Stimulated activated CD4-positive, alpha-beta T cell treated with anti-CD3 and anti-CD28 coated beads, Interleukin-1b, Interleukin-23, amount 100 ng/mL, for 48 hours (primary cell): ENCODE measurements around the gene CUX1.
"Not testable (repeated sequence)": the region's sequence is repeated elsewhere in the genome, so short reads cannot be mapped to it uniquely, and the experiment has no call there.

Experiments used
- DNase-seq: peaks from one replicate; pipeline ENCODE4 v3.0.0-alpha.2; 2020

The CUX1 gene, protein sequence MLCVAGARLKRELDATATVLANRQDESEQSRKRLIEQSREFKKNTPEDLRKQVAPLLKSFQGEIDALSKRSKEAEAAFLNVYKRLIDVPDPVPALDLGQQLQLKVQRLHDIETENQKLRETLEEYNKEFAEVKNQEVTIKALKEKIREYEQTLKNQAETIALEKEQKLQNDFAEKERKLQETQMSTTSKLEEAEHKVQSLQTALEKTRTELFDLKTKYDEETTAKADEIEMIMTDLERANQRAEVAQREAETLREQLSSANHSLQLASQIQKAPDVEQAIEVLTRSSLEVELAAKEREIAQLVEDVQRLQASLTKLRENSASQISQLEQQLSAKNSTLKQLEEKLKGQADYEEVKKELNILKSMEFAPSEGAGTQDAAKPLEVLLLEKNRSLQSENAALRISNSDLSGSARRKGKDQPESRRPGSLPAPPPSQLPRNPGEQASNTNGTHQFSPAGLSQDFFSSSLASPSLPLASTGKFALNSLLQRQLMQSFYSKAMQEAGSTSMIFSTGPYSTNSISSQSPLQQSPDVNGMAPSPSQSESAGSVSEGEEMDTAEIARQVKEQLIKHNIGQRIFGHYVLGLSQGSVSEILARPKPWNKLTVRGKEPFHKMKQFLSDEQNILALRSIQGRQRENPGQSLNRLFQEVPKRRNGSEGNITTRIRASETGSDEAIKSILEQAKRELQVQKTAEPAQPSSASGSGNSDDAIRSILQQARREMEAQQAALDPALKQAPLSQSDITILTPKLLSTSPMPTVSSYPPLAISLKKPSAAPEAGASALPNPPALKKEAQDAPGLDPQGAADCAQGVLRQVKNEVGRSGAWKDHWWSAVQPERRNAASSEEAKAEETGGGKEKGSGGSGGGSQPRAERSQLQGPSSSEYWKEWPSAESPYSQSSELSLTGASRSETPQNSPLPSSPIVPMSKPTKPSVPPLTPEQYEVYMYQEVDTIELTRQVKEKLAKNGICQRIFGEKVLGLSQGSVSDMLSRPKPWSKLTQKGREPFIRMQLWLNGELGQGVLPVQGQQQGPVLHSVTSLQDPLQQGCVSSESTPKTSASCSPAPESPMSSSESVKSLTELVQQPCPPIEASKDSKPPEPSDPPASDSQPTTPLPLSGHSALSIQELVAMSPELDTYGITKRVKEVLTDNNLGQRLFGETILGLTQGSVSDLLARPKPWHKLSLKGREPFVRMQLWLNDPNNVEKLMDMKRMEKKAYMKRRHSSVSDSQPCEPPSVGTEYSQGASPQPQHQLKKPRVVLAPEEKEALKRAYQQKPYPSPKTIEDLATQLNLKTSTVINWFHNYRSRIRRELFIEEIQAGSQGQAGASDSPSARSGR (N-terminal part only)

DNA sequence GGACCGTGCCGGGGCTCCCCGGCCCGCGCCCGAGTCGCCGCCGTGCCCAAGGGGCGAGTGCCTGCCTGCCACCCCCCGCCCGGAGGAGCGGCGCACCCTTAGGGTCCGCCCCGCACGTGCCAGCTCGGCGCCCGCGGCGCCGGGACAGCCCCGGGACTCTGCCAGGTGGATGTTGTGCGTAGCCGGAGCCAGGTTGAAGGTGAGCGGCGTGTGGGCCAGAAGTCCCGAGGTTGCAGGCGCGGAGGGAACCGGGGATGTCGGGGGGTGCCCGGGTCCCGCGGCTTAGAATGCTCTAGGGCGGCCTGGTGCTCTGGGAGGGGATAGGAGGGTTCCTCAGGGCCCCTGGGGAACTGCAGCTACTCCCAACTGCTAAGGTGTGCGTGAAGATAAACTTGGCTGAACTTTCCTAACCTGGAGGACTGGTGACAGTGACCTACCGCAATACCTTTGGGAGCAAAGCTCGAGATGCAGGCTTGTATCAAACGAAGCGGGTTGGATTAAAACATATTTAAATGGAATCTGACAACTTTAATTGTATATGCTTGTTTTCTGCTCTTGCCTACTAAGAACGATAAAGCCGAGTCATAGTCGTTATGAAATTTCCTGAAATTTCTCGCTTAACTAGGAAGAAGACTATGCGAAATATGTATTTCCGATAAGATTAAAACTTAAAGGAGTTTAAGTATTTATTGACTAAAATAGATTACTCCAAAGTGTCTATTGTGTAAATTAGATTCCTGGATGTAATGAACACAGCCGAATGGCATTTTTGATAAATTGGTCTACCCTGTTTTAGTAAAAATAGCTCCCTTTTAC, at the start of gene CUX1:
CUX1 (plus strand) TSS at position 156 of the 816 bp plus-strand sequence; CDS start at position 170, 14 bp downstream.
- peak; percentile 13 for DNase-seq

DNA sequence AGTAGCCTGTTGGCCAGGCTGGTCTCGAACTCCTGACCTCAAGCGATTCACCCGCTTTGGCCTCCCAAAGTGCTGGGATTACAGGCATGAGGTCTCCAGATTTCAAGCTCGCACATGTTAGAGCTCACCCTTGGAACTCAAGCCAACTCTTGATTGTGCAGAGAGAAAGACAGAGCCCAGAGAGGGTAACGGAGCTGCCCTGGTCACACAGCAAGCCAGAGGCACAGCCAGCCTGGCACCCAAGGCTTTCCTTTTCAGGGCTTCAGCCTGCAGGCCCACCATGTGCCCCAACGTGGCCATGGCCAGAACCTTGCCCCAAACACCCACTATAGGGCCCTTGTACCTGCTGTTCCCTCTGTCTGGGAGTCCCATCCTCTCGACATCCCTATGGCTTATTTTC, 49.1 kb upstream of the CUX1 start:
- no peak for DNase-seq

DNA sequence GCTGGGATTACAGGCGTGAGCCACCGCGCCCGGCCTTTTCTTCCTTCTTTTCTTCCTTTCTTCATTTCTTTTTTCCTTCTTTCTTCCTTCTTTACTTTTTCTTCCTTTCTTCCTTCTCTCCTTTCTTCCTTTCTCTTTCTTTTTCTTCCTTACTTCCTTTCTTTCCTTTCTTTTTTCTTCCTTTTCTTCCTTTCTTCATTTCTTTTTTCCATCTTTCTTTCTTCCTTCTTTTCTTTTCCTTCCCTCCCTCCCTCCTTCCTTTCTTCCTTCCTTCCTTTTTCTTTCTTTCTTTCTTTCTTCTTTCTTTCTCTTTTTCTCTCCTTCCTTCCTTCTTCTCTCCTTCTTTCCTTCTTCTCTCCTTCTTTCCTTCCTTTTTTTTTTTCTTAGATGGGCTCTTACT, 47.0 kb upstream of the CUX1 start:
- no peak for DNase-seq

DNA sequence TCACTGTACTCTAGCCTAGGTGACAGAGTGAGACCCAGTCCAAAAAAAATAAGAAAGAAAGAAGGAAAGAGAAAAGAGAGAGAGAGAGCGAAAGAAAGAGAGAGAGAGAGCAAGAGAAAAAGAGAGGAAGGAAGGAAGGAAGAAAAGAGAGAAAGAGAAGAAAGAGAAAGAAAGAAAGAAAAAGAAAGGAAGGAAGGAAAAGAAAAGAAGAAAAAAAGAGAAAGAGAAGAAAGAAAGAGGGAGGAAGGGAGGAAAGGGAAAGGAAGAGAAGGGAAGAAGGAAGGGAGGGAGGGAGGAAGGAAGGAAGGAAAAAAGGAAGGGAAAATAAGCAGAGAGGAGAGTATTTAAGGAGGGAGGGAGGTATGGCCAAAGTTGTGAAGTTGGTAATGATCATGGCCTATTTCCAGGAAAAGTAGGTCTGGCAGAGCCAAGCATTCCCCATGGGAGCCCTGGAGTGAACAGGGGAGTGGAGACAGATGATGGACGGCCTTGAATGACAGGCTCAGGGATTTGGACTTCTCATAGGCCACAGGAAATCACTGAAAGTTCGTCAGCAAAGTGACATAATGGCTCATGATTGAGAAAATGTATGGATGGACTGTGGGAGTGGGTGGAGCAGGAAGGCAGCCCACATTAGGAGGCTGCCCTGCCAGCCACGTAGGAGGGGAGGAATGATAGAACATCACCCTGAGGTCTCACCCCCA, 44.8 kb upstream of the CUX1 start:
- DNase-seq: no peak

DNA sequence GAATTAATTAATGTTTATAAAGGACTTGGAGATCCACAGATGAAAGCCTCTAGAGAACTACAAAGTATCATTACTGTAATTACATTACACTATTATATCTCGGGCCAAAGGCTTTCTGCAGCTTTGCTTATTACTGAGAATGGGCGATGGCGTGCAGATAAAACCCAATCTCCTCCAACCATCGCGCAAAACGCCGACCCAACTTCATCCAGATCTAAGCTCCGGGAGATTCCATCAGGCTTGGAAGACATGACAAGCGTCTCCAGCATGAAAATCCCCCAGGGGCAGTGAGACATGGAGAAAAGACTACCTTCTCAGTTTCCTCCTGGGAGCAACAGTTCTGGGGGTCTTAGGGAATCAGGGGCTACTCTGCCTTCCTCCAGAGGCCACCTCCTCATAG, 42.2 kb upstream of the CUX1 start:
- no peak for DNase-seq

DNA sequence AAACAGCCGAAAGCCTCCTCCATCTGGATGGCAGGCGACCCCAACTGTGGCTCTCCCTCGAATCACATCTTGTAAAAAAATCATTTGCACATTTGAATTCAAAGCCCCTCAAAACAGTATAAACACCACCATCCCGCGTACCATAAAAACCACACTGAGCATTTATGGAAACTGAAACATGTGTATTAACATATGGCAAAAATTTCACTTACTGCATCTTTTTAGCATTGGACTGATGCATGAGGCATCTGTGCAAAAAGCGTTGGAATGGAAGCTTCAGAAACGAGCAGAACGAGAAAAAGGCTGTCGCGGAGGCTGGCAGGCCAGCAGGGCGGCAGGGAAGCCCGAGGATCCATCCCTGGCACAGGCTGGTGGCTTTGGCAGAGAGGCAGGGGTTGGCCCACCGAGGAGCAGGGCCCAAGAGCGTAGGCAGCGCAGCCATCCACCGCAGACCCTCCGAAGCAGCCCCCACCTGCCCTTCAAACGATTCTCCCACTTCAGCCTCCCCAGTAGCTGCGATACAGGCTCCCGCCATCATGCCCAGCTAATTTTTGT, 39.3 kb upstream of the CUX1 start:
- no peak for DNase-seq

DNA sequence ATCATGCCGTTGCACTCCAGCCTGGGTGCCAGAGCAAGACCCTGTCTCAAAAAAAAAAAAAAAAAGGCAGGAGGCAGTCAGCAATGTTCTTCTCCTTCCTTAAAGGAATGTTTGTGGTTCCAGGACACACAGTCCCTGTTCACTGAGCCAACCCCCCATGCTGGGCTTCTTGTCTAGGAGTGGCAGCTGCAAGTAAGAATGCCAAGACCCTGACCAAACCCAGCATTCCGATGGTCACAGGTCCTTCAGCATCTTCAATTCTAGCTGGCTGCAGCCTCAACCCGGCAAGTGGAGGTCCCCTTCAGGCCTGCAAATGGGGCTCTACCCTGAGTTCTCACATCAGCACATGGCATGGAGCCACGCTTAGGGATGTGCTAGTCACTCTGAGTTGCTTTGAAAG, 38.2 kb upstream of the CUX1 start:
- DNase-seq: no peak

DNA sequence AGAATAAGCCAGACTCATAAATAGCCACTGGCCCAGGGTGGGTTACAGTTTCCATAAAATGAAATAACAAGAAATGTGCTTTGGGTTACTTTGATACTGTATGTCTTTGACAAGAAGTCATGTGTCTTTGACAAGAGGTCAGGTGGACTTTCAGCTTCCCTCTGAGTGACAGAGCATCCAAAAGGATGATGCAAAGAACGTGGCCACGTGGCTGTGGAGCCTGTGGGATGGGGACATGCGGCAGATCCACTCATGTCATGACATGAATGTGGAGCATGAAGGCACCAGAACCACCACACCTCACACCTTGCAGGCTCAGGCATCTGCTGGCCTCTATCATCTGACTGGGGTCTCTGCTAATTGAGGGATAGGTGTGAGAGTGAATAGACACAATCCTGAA, 37.1 kb upstream of the CUX1 start:
- DNase-seq: no peak

DNA sequence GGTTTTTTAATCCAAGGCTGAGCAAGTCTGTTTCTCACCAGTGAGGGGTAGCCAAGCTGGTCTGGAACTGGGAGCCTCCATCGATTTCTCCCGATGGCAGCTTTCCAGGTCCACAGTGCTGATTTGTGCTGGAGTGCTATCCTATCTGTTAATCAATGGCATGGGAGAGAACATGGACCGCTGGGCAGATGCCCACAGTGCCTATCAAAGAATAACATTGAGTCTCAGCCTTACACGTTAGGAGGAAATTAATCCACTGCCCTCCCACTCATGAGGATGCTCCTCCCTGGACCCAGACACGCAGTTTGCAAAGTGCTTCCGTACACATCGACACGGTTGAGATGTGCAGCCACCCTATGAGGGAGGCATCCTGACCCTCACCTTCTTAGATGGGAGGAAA, 36.0 kb upstream of the CUX1 start:
- no peak for DNase-seq

DNA sequence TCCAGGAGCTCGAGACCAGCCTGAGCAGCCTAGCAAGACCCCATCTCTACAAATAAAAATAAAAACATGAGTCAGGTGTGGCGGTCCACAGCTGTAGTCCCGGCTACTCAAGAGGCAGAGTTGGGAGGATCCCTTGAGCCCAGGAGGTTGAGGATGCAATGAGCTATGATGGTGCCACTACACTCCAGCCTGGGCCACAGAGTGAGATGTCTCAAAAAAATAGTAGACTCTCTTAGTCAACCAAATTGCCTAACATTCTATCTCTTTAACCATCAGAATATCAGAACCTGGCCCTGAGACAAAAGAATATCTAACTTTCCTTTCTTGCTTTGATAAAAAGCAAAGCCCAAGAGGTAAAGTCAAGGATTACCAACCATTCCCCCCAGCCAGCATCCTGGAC, 35.0 kb upstream of the CUX1 start:
- no peak for DNase-seq

DNA sequence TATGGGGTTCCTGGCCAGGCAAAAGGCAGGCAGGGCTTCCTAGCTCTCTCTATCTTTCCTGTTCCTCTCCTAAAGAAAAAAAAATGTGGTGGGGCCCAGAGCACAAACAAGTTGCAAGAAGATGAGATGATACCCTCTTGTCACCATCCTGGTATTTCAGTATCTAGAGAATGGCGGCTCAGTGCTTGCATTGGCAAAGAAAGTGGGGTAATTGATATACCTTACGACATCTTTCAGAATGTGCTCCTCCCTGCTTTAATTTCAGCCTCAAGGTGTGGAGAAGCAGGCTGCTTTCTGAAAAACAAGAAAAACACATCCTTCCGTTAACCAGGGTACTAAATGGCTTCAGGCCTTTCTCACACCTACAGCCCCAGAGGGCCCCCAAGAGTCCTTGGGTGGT, 34.5 kb upstream of the CUX1 start:
- no peak for DNase-seq

DNA sequence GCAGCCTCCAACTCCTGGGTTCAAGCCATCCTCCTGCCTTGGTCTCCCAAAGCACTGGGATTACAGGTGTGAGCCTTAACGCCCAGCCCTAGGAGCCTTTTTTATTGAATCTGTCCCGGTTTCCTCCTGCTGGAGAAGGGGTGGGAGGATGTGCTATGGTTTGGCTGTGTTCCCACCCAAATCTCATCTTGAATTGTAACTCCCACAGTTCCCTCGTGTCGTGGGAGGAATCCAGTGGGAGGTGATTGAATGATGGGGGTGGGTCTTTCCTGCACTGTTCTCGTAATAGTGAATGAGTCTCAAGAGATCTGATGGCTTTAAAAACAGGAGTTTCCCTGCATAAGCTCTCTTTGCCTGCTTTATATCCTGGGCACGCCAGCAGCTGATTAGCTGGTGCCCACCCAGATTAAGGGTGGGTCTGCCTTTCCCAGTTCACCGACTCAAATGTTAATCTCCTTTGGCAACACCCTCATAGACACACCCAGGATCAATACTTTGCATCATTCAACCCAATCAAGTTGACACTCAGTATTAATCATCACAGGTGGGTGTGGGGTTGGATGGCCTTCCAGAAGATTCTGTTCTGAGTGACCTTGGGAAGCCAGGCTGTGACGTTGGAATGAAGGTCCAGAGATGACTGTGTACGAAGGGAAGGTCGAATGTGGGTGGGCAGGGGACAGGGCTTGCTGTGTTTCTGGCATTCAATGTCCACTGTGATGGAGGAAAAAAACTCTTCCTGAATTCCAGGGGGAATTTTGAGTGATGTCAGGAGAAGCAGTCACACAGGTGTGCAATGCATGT, 33.8 kb upstream of the CUX1 start:
- DNase-seq: no peak

DNA sequence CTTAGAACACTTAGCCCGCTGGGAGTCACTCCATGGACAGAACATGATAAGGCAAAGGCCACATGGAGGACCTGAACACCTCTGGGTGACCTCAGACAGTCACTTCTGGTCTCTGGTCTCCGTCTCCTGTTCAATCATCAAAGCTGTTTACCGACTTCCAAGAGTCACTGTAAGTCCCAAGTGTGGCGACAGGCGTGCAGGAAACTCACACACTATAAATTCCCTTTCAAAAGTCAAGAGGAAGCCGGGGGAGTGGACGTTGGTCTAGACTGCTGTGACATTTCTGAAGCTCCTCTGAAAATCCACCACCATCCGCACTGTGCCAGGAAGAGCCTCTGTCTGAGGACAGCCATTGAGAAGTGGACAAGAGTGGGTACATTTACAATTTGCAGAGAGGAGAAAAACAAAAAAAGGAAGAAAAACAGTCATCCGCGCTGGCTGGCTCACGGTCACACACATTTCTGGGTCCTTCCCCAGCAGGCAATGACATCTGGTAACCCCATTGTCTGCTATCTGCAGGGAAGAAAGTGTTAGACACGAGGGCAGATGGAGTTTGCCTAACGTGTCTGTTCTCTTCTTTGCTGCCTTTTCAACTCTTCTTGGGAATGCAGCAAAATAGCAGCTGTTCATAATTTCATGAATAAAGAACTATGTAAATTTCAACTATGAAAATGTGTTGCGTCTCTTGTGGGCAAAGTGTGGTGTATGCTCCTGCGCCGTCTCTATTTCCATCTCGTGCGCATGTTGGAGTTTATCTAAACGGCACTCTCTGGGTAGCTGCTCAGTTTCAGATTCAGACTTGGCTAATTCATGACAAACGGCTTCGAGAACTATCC, 32.9 kb upstream of the CUX1 start:
- DNase-seq: no peak

DNA sequence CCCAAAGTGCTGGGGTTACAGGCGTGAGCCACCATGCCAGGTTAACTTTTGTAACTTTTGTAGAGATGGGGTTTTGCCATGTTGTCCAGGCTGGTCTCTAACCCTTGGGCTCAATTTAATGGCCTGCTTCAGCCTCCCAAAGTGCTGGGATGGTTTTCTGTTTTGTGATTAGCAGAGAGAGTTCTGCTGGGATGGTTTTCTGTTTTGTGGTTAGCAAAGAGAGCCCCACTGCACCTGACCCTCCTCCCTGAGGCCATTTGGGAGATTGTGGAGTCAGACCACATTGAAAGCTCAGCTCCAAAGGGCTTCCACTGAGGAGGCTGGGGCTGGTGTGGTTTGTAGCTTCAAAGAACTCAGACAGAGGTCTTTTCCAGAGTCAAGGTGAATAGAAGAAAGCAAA, 29.6 kb upstream of the CUX1 start:
- DNase-seq: no peak

DNA sequence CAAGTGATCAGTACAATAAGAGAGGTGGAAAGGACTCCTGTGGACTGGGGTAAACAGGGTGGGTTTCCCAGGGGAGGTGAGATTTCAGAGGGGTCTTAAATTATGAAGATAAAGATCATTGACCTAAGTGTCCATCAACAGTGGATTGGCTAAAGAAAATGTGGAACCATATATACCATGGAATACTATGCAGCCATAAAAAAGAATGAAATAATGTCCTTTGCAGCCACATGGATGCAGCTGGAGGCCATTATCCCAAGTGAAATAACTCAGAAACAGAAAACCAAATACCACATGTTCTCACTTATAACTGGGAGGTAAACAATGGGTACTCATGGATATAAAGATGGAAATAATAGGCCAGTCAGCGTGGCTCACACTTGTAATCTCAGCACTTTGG, 28.9 kb upstream of the CUX1 start:
- no peak for DNase-seq

DNA sequence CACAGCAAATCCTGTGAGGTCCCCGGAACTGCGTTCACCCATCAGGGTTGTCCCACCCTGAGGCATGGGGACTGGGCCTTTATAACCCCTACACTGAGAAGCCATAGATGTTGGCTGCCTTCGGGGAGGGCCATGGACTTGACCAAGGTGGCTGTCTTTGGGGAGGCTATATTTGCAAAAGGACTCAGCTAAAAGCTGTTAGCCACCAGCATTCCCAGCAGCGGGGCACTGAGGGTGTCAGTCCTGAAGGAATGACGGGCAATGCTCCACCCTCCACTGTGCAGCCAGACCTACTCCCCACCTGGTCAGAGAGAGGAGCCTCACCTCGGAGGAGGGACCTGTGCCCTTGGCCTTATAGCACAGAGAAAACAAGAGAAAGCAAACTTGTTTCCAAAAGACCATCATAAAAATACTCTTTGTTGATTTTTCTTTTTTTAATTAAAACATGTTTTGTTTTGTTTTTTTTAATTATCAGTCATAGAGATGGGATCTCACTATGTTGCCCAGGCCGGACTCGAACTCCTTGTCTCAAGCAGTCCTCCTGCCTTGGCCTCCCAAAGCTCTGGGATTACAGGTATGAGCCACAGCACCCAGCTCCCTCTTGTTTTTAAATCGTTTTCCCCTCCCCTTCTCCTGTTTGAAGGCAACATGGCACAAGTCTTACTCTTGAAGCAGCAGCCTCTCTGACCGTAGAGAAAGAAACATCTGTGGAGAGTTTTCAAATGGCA, 26.7 kb upstream of the CUX1 start:
- no peak for DNase-seq

DNA sequence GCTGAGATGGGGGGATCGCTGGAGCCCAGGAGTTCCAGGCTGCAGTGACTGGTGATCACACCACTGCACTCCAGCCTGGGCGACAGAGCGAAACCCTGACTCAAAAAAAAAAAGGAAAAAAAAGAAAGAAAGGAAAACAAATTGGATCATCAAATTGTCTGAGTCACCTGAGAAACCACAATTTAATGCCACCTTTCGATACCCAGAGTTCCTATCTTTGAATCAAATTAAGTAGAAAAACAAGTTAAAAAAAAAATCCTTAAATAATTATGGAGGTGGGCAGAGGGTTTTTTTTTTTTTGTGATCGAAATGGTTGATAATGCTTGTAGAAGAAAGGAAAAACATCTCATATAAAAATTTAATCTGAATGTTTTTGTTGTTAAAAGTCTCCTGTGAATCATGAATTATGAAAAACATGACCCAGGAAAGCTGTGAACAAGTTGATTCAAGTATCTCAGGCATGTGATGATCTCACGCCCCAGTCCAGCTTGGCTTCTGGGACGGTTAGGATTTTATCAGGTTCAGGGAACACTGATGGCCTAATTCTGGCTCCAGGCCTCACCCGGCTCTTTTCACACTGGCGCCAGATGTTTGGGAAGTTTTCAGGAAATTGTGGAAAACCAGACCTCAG, 25.3 kb upstream of the CUX1 start:
- DNase-seq: no peak

DNA sequence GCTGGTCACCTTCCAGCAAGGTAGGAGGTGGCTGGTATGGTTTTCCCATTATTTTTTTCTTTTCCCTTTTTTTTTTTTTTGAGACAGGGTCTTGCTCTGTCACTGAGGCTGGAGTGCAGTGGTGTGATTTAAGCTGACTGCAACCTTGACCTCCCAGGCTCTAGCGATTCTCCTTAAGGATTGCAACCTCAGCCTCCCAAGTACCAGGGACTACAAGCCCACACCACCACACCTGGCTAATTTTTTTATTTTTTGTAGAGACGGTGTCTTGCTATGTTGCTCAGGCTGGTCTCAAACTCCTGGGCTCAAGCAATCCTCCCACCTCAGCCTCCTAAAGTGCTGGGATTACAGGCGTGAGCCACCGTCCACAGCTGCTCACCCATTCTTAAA, 24.7 kb upstream of the CUX1 start:
- DNase-seq: not testable (repeated sequence)
